Measurements from ENCODE around the gene AQP2. TPM values are rescaled to one million over a fixed set of nuclear protein-coding genes. Genes with fewer than 3 reads are reported as not detected.

The AQP2 gene
- total and polyA plus RNA-seq, 5 donors from 2014 or later, result not detected

DNA sequence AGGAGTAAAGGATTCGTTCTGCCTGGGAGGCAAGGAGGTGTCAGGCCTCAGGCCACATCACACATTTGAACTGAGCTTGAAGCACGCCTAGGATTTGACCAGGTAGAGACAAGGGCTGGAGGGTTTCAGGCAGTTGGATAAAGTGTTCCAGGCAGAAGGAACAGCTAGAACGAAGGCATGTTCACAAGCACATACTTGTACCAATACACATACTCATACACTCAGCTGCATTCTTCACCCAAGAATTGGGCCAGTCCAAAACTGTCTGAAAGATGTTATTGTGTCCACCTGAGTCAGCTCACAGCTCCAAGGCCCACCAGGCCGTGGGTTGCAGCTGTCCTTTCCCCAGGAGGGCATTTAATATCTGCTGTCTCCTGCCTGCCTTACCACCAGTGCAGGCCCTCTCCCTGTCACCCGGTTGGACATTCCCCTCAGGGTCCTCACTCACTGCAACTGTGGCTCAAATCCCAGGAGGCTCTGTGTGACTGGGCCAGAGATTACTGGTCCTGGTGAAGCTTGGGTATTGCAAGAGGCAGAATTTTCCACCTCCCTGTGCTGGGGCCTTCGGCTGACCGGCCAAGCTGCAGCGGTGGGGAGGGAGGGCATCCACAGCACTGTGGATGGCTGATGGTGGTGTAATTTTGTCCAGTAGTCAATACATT is 12.8 kb upstream of the AQP2 start:
- DNase-seq, result no peak
- Mint-ChIP-seq H3K4me1 (peaks cover 0 to 18% (median 12%) of the 10 kb centered on the region in 4 donors), H3K27me3 (peaks cover 11% of the 10 kb centered on the region), H3K27ac (peak overlapping the region in 2 of 3 donors; percentile 39 to 43), H3K9me3 (peaks cover 0 to 2% (median 0%) of the 10 kb centered on the region in 7 donors), H3K4me3 (no peak overlapping the region), H3K36me3 (peaks cover 4% of the 10 kb centered on the region)
- Histone ChIP-seq H3K27ac (ENCODE audit: insufficient read depth, low read length, poor library complexity, severe bottlenecking) (no peak overlapping the region), H3K27me3 (ENCODE audit: control insufficient read depth, insufficient read depth, low read length) (no peaks in the 10 kb centered on the region), H3K4me3 (ENCODE audit: low read depth, low read length) (no peak overlapping the region), H3K9me3 (ENCODE audit: control insufficient read depth in 2 of 2, low read length in 2 of 2) (no peaks in the 10 kb centered on the region), H3K36me3 (ENCODE audit: control insufficient read depth, insufficient read depth, low read length) (no peaks in the 10 kb centered on the region), H3K4me1 (ENCODE audit: control insufficient read depth, insufficient read depth, low read length, poor library complexity, severe bottlenecking) (peaks cover 13% of the 10 kb centered on the region)
- no peak for ATAC-seq (ENCODE audit: low read depth in 2 of 2)

DNA sequence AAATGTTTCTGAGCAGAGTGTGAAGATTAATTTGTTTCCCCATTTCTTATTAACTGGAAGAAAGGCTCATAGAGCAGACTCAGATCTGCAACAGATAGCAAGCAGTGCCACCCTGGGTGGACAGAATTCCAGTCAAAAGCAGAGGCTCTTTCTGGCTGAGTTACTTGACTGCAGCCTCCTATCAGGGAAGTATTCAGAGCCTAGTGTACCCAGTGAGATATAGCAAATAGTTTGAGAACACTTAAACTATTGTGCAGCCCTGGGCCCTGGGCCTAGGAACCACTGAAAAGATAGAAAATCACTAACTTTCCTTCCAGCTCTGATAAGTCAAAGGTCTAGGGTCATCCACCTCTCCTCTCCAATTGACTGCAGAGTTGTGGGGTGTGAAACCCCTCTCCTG is 11.2 kb upstream of the AQP2 start:
- no peak overlapping the region for H3K4me3 Mint-ChIP-seq
- H3K4me3 ChIP-seq (ENCODE audit: low read depth, low read length), result no peak overlapping the region
- H3K9me3 Mint-ChIP-seq, result peaks cover 0 to 2% (median 0%) of the 10 kb centered on the region in 7 donors
- H3K36me3 ChIP-seq (ENCODE audit: control insufficient read depth, insufficient read depth, low read length), result no peaks in the 10 kb centered on the region
- H3K4me1 Mint-ChIP-seq, result peaks cover 2 to 33% (median 18%) of the 10 kb centered on the region in 4 donors
- no peaks in the 10 kb centered on the region for H3K9me3 ChIP-seq (ENCODE audit: control insufficient read depth in 2 of 2, low read length in 2 of 2)
- no peak for DNase-seq
- H3K36me3 Mint-ChIP-seq, result peaks cover 4% of the 10 kb centered on the region
- no peak overlapping the region for H3K27ac ChIP-seq (ENCODE audit: insufficient read depth, low read length, poor library complexity, severe bottlenecking)
- H3K4me1 ChIP-seq (ENCODE audit: control insufficient read depth, insufficient read depth, low read length, poor library complexity, severe bottlenecking), result peaks cover 28% of the 10 kb centered on the region
- H3K27me3 ChIP-seq (ENCODE audit: control insufficient read depth, insufficient read depth, low read length), result no peaks in the 10 kb centered on the region
- ATAC-seq (ENCODE audit: low read depth in 2 of 2), result no peak
- peaks cover 8% of the 10 kb centered on the region for H3K27me3 Mint-ChIP-seq
- H3K27ac Mint-ChIP-seq, result peak overlapping the region in 1 of 3 donors; percentile 33

DNA sequence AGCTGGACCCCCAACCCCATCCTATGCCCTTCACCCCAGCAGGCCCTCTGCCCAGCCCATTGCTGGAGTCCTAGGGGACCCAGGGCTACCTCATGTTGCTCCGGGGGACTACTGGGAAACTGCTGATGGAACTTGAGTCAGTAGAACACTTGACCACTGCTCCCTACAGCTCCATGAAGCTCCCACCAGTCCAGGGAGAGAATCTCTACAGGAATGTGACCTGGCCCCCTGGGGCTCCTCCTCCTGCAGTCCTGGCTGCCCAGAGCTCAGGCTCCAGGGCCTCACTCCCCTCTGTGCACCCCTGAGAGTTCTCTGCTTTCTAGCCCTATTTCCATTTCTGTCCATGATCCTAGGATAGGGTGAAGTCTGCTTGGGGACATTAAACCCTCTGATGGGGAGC is 10.8 kb upstream of the AQP2 start:
- no peak for ATAC-seq (ENCODE audit: low read depth in 2 of 2)
- H3K4me3 Mint-ChIP-seq, result no peak overlapping the region

DNA sequence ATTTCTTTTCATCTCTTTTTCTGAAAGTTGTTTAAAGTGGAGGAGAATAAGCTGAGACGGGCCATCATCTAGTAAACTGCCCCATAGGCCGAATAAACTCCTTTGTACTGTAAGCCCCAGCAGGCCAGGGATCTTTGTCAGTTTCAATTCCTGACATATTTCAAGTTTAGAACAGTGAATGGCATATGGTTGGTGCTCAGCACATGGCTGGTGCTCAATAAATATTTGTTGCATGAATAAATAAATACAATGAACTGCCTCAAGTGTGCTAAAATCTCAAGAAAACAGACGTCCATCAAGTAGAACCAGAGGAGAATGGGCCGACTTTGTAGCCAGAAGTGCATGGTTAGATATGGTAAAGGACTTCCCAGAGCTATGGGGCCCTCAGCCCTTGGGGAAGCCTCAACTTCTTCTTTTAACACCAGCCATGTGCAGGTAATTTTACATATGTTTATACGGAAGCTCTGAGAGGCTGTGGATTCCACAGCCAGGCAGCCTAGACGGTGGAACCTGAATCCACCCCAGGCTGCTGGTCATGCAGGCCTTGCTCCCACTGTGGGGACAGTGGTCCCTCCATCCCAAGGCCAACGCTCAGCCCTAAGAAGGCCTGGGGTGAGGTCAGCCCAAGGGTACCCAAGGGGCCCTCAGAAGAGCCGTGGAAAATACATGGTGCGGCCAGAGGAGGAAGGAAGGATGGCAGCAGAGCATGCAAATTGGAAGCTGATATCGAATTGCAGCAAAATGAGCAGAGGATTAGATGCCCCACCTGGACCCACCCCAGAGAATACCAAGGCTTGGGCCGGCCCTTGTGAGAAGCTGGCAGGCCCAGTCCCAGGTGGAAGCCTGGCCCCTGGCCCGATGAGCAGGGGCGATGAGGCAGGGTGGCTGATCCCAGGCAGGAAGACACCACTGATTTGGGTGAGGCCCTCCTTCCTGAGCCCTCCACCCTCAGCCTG is 8.7 kb upstream of the AQP2 start:
- Mint-ChIP-seq H3K9me3 (no peaks in the 10 kb centered on the region), H3K27me3 (no peaks in the 10 kb centered on the region), H3K4me3 (peak overlapping the region in 3 of 4 donors; percentile 12 to 31 (median 15)), H3K4me1 (peaks cover 12 to 59% (median 37%) of the 10 kb centered on the region in 4 donors), H3K36me3 (peaks cover 4% of the 10 kb centered on the region), H3K27ac (peak overlapping the region in 2 of 3 donors; percentile 90 to 100)
- ATAC-seq (ENCODE audit: low read depth in 2 of 2), result no peak
- no peak overlapping the region for H3K4me3 ChIP-seq (ENCODE audit: low read depth, low read length)
- no peak for DNase-seq
- peak overlapping the region; percentile 92 for H3K27ac ChIP-seq (ENCODE audit: insufficient read depth, low read length, poor library complexity, severe bottlenecking)
- no peaks in the 10 kb centered on the region for H3K9me3 ChIP-seq (ENCODE audit: control insufficient read depth in 2 of 2, low read length in 2 of 2)
- peaks cover 52% of the 10 kb centered on the region for H3K4me1 ChIP-seq (ENCODE audit: control insufficient read depth, insufficient read depth, low read length, poor library complexity, severe bottlenecking)
- H3K27me3 ChIP-seq (ENCODE audit: control insufficient read depth, insufficient read depth, low read length), result no peaks in the 10 kb centered on the region
- no peaks in the 10 kb centered on the region for H3K36me3 ChIP-seq (ENCODE audit: control insufficient read depth, insufficient read depth, low read length)

More for the DNA sequence above, 10.8 kb upstream of the AQP2 start:
- Mint-ChIP-seq H3K4me1 (peaks cover 6 to 37% (median 21%) of the 10 kb centered on the region in 4 donors), H3K36me3 (peaks cover 4% of the 10 kb centered on the region), H3K9me3 (no peaks in the 10 kb centered on the region), H3K27me3 (peaks cover 4% of the 10 kb centered on the region), H3K27ac (peak overlapping the region in 1 of 3 donors; percentile 33)
- H3K27me3 ChIP-seq (ENCODE audit: control insufficient read depth, insufficient read depth, low read length), result no peaks in the 10 kb centered on the region
- no peak overlapping the region for H3K4me3 ChIP-seq (ENCODE audit: low read depth, low read length)
- H3K36me3 ChIP-seq (ENCODE audit: control insufficient read depth, insufficient read depth, low read length), result no peaks in the 10 kb centered on the region
- peaks cover 31% of the 10 kb centered on the region for H3K4me1 ChIP-seq (ENCODE audit: control insufficient read depth, insufficient read depth, low read length, poor library complexity, severe bottlenecking)
- H3K27ac ChIP-seq (ENCODE audit: insufficient read depth, low read length, poor library complexity, severe bottlenecking), result no peak overlapping the region
- H3K9me3 ChIP-seq (ENCODE audit: control insufficient read depth in 2 of 2, low read length in 2 of 2), result no peaks in the 10 kb centered on the region
- no peak for DNase-seq

DNA sequence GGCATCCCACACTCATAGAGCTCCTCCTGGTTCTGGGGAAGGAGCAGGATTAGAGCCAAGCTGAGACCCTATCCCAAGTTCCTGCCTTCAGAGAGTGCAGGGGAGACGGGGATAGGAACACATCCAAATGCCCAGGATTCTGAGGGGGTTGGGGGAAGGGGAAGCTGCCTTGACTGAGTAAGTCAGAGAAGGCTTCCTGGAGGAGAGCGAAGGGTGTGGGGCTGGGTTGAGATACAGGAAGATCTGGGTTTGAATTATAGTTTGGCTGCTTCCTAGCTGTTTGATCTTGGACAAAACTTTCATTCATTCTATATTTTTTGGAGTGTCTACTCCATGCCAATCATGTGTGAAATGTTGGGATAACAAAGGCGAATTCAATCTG is 8.0 kb upstream of the AQP2 start:
- Histone ChIP-seq H3K9me3 (ENCODE audit: control insufficient read depth in 2 of 2, low read length in 2 of 2) (no peaks in the 10 kb centered on the region), H3K27me3 (ENCODE audit: control insufficient read depth, insufficient read depth, low read length) (no peaks in the 10 kb centered on the region), H3K36me3 (ENCODE audit: control insufficient read depth, insufficient read depth, low read length) (no peaks in the 10 kb centered on the region), H3K4me3 (ENCODE audit: low read depth, low read length) (peak overlapping the region; percentile 37), H3K27ac (ENCODE audit: insufficient read depth, low read length, poor library complexity, severe bottlenecking) (peak overlapping the region; percentile 92), H3K4me1 (ENCODE audit: control insufficient read depth, insufficient read depth, low read length, poor library complexity, severe bottlenecking) (peaks cover 53% of the 10 kb centered on the region)
- Mint-ChIP-seq H3K9me3 (no peaks in the 10 kb centered on the region), H3K4me3 (peak overlapping the region in 3 of 4 donors; percentile 24 to 96 (median 80)), H3K4me1 (peaks cover 12 to 62% (median 37%) of the 10 kb centered on the region in 4 donors), H3K27me3 (no peaks in the 10 kb centered on the region), H3K27ac (peak overlapping the region; percentile 91 to 100 (median 97)), H3K36me3 (peaks cover 4% of the 10 kb centered on the region)
- peak in 1 of 3 donors; percentile 35 for DNase-seq
- no peak for ATAC-seq (ENCODE audit: low read depth in 2 of 2)

DNA sequence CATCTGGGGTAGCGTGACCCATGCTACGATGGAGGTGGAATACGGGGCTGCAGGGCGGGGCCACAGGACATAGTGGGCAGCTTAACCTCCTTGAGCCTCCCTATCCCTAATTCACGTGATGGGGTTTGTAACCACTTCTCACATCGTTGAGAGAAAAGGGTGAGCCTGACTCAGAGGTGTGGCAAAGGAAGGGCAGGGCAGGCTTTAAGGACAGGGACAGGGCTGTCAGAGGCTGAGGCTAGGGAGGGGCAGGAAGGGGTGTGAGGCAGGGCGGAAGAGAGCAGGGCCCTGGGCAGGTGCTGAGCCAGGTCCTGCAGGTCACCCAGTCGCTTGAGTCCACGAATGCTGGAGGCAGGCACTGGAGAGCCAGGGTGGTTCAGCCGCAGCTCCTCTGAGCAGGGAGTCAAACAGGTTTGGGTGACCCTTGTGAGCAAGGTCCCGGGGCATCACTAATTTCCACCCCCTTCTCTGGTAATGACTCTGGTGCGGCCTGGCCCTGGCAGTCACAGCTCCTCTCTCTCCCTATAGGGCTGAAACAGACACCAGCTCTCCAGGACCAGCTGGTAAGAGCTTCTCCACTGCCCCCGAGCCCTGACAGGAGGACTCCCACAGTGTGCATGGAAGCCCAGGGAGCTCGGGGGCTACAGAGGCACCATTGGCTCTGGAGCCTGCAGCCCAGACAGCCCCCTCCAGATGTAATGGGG is 7.5 kb upstream of the AQP2 start:
- no peaks in the 10 kb centered on the region for H3K9me3 Mint-ChIP-seq
- H3K9me3 ChIP-seq (ENCODE audit: control insufficient read depth in 2 of 2, low read length in 2 of 2), result no peaks in the 10 kb centered on the region
- H3K27me3 ChIP-seq (ENCODE audit: control insufficient read depth, insufficient read depth, low read length), result no peaks in the 10 kb centered on the region
- H3K27me3 Mint-ChIP-seq, result no peaks in the 10 kb centered on the region
- ATAC-seq (ENCODE audit: low read depth in 2 of 2) (peak; percentile 36 to 65), DNase-seq (peak in 1 of 3 donors; percentile 92)
- H3K36me3 Mint-ChIP-seq, result peaks cover 4% of the 10 kb centered on the region
- H3K27ac ChIP-seq (ENCODE audit: insufficient read depth, low read length, poor library complexity, severe bottlenecking), result peak overlapping the region; percentile 92
- H3K4me3 Mint-ChIP-seq, result peak overlapping the region in 3 of 4 donors; percentile 24 to 96 (median 80)
- H3K4me3 ChIP-seq (ENCODE audit: low read depth, low read length), result peak overlapping the region; percentile 37
- H3K36me3 ChIP-seq (ENCODE audit: control insufficient read depth, insufficient read depth, low read length), result no peaks in the 10 kb centered on the region
- H3K4me1 ChIP-seq (ENCODE audit: control insufficient read depth, insufficient read depth, low read length, poor library complexity, severe bottlenecking), result peaks cover 53% of the 10 kb centered on the region
- H3K27ac Mint-ChIP-seq, result peak overlapping the region; percentile 91 to 100 (median 97)
- peaks cover 12 to 65% (median 37%) of the 10 kb centered on the region in 4 donors for H3K4me1 Mint-ChIP-seq

DNA sequence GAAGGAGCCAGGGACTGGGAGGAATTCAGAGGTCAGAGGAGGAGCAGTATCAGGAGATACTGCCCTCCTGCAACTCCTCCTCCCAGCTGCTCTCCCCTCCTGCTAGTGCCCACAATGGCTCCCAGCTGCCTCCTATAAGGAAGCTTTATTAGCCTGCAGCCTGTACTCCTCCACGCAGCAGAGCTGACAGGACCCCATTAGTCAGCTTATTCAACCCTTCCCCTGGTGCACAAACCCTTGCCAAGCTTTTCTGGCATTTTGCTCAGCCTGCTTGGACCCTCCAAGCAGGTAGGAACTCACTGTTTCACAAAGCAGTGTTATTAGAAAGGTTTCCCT is 6.9 kb upstream of the AQP2 start:
- Histone ChIP-seq H3K9me3 (ENCODE audit: control insufficient read depth in 2 of 2, low read length in 2 of 2) (no peaks in the 10 kb centered on the region), H3K27me3 (ENCODE audit: control insufficient read depth, insufficient read depth, low read length) (no peaks in the 10 kb centered on the region), H3K4me3 (ENCODE audit: low read depth, low read length) (no peak overlapping the region), H3K36me3 (ENCODE audit: control insufficient read depth, insufficient read depth, low read length) (no peaks in the 10 kb centered on the region), H3K27ac (ENCODE audit: insufficient read depth, low read length, poor library complexity, severe bottlenecking) (peak overlapping the region; percentile 92), H3K4me1 (ENCODE audit: control insufficient read depth, insufficient read depth, low read length, poor library complexity, severe bottlenecking) (peaks cover 53% of the 10 kb centered on the region)
- H3K4me1 Mint-ChIP-seq, result peaks cover 12 to 65% (median 36%) of the 10 kb centered on the region in 4 donors
- no peak for DNase-seq
- H3K9me3 Mint-ChIP-seq, result no peaks in the 10 kb centered on the region
- no peaks in the 10 kb centered on the region for H3K27me3 Mint-ChIP-seq
- no peak for ATAC-seq (ENCODE audit: low read depth in 2 of 2)
- peak overlapping the region in 3 of 4 donors; percentile 75 to 96 (median 80) for H3K4me3 Mint-ChIP-seq
- peaks cover 4% of the 10 kb centered on the region for H3K36me3 Mint-ChIP-seq
- H3K27ac Mint-ChIP-seq, result peak overlapping the region; percentile 97 to 100 (median 98)
